ENCODE results near the gene PGAM1.

The PGAM1 gene

GRCh38 chr10:97479939-97480338, 53.9 kb downstream of the PGAM1 start:
- Histone ChIP-seq H3K27ac (ENCODE audit: low read depth, low read length) (peak overlapping the region; percentile 85), H3K9me3 (ENCODE audit: insufficient read depth, low read depth, low read length) (no peaks in the 10 kb centered on the region), H3K9ac (ENCODE audit: low read depth, low read length) (peak overlapping the region; percentile 36; the same call in 1 of the 2 replicates), H3K4me3 (ENCODE audit: low read length) (no peak overlapping the region), H3K4me1 (ENCODE audit: insufficient read depth, low read length) (peaks cover 22% of the 10 kb centered on the region), H3K27me3 (ENCODE audit: insufficient read depth, low read length) (no peaks in the 10 kb centered on the region), H3K36me3 (ENCODE audit: insufficient read depth, low read length) (peaks cover 67% of the 10 kb centered on the region)
- whole genome bisulfite sequencing: 8% methylated on average over 9 of the region's 9 CpGs

GRCh38 chr10:97481071-97481470, 55.1 kb downstream of the PGAM1 start:
- WGBS: 97% methylated on average over 4 of the region's 4 CpGs
- Histone ChIP-seq H3K4me1 (ENCODE audit: insufficient read depth, low read length) (peaks cover 22% of the 10 kb centered on the region), H3K36me3 (ENCODE audit: insufficient read depth, low read length) (peaks cover 62% of the 10 kb centered on the region), H3K9ac (ENCODE audit: low read depth, low read length) (peak overlapping the region; percentile 45; the same call in 1 of the 2 replicates), H3K27me3 (ENCODE audit: insufficient read depth, low read length) (no peaks in the 10 kb centered on the region), H3K4me3 (ENCODE audit: low read length) (no peak overlapping the region), H3K27ac (ENCODE audit: low read depth, low read length) (peak overlapping the region; percentile 85), H3K9me3 (ENCODE audit: insufficient read depth, low read depth, low read length) (no peaks in the 10 kb centered on the region)

- peaks cover 22% of the 10 kb centered on the region for H3K4me1 ChIP-seq (ENCODE audit: insufficient read depth, low read length)
- no peaks in the 10 kb centered on the region for H3K9me3 ChIP-seq (ENCODE audit: insufficient read depth, low read depth, low read length)
- H3K4me3 ChIP-seq (ENCODE audit: low read length): no peak overlapping the region
- no peak overlapping the region for H3K27ac ChIP-seq (ENCODE audit: low read depth, low read length)
- H3K9ac ChIP-seq (ENCODE audit: low read depth, low read length): no peak overlapping the region
- WGBS: 94% methylated on average over 1 of the region's 1 CpG
- H3K36me3 ChIP-seq (ENCODE audit: insufficient read depth, low read length): peaks cover 53% of the 10 kb centered on the region
- no peaks in the 10 kb centered on the region for H3K27me3 ChIP-seq (ENCODE audit: insufficient read depth, low read length)
These were observed 56.4 kb downstream of the PGAM1 start for GRCh38 chr10:97482381-97482780.
